Lower leg skin (tissue), 4 donors: ENCODE results near the gene AUTS2. TPM values are rescaled to one million over a fixed set of nuclear protein-coding genes. Genes with fewer than 3 reads are reported as not detected.

ENCODE experiments used
- DNase-seq, 2 donors: peaks; one replicate each; pipeline ENCODE4 v3.0.0-alpha.2; 2019; ENCODE audit warnings: low spot score in 2 of 2
- H3K4me3 ChIP-seq: fragments of 200-600 bp; sonication (generic); 2 replicates; pipeline ENCODE4 v1.5.1; 2017; ENCODE audit warnings: mild to moderate bottlenecking, low read depth; ENCODE audit not compliant: poor library complexity, severe bottlenecking
- CTCF ChIP-seq, 3 donors: fragments of 450-650 bp; IDR thresholded peaks; one replicate each; pipeline ENCODE4 v1.5.1; 2016; ENCODE audit warnings: antibody characterized with exemption in 3 of 3, mild to moderate bottlenecking in 3 of 3, moderate library complexity in 2 of 3
- POLR2A ChIP-seq, 2 donors: fragments of 450-650 bp; IDR thresholded peaks; one replicate each; pipeline ENCODE4 v1.6.1; 2016 to 2017; ENCODE audit warnings: antibody characterized with exemption in 2 of 2, mild to moderate bottlenecking in 1 of 2, moderate library complexity in 1 of 2
- WGBS, 2 donors: methylation state at CpG; one replicate each; pipeline ENCODE4 v1.1.5; 2018; 5-methylcytosine and 5-hydroxymethylcytosine counted together
- intact Hi-C: fragments of 100-400 bp; cut with DNase I; formaldehyde crosslinking; loops from one replicate; pipeline ENCODE4 v1.15.0; 2023; ENCODE audit warnings: low total_unique reads
- total RNA-seq, 4 donors: library from RNA; depleted of rRNA; stranded (reverse); fragments of >200 nt; gene quantifications; one replicate each; pipeline ENCODE4 v1.1.0, GENCODE V29; 2016

Gene AUTS2
- total RNA-seq, 4 donors from 2014 or later: 30.8 to 41.9 (median 40.5) TPM

- WGBS, 2 donors: 68 to 78% methylated on average over 1 of the region's 1 CpG
- DNase-seq: no peak
- no peak for TF ChIP-seq CTCF (IDR thresholded peaks at IDR 0.05)
- no peak for TF ChIP-seq POLR2A (IDR thresholded peaks at IDR 0.05)
- intact Hi-C loops: no loop called here
- H3K4me3 ChIP-seq: no peak overlapping the region
These were observed 534.8 kb downstream of the AUTS2 start for GRCh38 chr7:70132852-70133690.

GRCh38 chr7:70134029-70134770, 535.9 kb downstream of the AUTS2 start:
- TF ChIP-seq POLR2A (IDR thresholded peaks at IDR 0.05): no peak
- no peak for TF ChIP-seq CTCF (IDR thresholded peaks at IDR 0.05)
- no peak overlapping the region for H3K4me3 ChIP-seq
- intact Hi-C loops: no loop called here
- WGBS, 2 donors: 44 to 57% methylated on average over 8 of the region's 8 CpGs
- peak in 1 of 2 donors; percentile 16 for DNase-seq

GRCh38 chr7:70135656-70136055, 537.4 kb downstream of the AUTS2 start:
- H3K4me3 ChIP-seq: no peak overlapping the region
- whole genome bisulfite sequencing, 2 donors: 92 to 100% methylated on average over 3 of the region's 3 CpGs
- TF ChIP-seq POLR2A (IDR thresholded peaks at IDR 0.05) (no peak), CTCF (IDR thresholded peaks at IDR 0.05) (no peak)
- DNase-seq: no peak
- intact Hi-C loops: no loop called here

- TF ChIP-seq CTCF (IDR thresholded peaks at IDR 0.05) (no peak), POLR2A (IDR thresholded peaks at IDR 0.05) (no peak)
- intact Hi-C loops: no loop called here
- WGBS, 2 donors: 51 to 60% methylated on average over 4 of the region's 4 CpGs
- H3K4me3 ChIP-seq: no peak overlapping the region
- no peak for DNase-seq
These were observed 538.9 kb downstream of the AUTS2 start for GRCh38 chr7:70137126-70137525.

- WGBS, 2 donors: 92 to 93% methylated on average over 4 of the region's 4 CpGs
- DNase-seq: no peak
- intact Hi-C loops: no loop called here
- TF ChIP-seq CTCF (IDR thresholded peaks at IDR 0.05) (no peak), POLR2A (IDR thresholded peaks at IDR 0.05) (no peak)
- H3K4me3 ChIP-seq: no peak overlapping the region
These were observed 544.1 kb downstream of the AUTS2 start for GRCh38 chr7:70142247-70142932.
